OCI-M2 (cell line): ENCODE data around the gene IFT80.

Experiments
- DNase-seq: peaks from one replicate; lab custom pipeline; 2025; ENCODE audit not compliant: unreplicated experiment; lab: John Stamatoyannopoulos, UW

Gene IFT80

DNA sequence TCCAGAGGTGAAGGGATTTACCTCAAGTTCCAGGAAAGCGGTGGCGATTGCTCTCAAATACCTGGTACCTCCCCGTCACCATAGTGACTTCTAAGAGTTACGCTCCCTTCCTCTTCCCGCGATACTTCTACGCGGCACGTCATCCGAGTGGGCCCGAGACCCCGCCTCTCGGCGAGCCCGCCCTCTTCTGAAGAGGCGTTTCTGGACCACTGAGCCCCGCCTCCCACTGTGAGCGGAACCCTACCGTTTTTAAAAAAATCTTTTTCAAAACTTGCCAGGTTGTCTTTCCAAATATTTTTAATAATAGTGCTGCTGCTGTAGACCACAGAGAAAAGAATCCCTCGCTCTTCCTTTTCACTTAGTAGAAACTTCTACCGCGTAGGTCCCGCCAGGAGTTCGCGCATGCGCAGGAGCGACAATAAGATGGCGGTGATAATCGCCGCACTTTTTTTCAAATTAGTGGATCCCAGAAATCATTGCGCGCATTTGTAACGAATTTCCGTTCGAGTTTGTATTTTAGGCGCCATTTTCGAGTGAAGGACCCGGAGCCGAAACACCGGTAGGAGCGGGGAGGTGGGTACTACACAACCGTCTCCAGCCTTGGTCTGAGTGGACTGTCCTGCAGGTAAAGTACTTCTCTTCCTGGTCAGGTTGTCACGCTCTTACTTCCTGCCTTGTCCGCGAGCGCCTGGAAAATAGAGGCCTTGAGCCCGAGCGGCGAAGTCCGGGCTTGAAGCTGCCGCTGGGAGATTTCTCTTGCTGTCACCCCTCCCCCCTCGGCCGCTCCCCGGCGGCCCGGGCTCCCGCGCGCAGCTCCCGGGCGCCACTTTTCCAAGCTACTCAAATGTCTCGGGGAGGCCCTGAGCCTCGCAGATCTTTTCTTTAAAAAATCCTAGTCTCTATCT is at the start of gene IFT80, which contains the start of gene SMC4:
TSS of gene IFT80 (minus strand) at position 101 of the 905 bp plus-strand sequence. CDS start 14,625 bp downstream, outside the sequence.
TSS of gene SMC4 (plus strand) at position 526 of the 905 bp plus-strand sequence. CDS start 1,177 bp downstream, outside the sequence.
- DNase-seq = peak; percentile 62

DNA sequence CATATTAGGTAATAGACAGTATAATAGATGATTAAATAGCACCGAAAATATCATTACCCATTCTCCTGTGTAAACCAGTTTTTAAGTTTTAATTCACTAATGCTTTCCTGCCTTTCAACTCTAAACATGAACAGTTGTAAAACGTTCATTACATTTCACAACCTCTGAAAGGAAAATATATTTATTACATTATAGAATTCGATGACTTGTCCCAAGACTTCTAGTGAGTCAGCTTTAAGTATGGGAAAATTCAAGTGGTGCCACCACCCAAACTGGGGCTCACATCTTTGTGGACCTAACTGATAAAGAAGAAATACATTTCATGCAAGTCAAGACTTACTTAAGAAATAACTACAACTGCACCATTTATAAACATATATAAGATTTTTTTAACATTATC is 48.5 kb upstream of the IFT80 start:
- no peak for DNase-seq

DNA sequence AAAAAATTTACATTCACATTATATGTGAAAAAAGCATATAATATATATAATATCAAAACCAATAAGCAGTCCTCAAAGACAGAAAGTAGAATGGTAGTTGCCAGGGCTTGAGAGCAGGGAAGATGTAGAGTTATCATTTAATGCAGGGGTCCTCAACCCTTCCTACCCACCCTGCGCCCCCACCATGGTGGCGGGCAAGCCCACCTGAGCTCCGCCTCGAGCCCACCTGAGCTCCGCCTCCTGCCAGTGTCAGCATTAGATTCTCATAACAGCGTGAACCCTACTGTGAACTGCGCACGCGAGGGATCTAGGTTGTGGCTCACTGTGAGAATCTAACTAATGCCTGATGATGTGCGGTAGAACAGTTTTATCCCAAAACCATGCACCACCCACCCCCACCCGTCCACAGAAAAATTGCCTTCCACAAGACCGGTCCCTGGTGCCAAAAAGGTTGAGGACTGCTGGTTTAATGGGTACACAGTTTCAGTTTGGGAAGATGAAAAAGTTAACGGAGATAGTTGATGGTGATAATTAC is 47.6 kb upstream of the IFT80 start:
- DNase-seq = no peak

- no peak for DNase-seq
These were observed 46.8 kb upstream of the IFT80 start for GRCh38 chr3:160445854-160446253.

DNA sequence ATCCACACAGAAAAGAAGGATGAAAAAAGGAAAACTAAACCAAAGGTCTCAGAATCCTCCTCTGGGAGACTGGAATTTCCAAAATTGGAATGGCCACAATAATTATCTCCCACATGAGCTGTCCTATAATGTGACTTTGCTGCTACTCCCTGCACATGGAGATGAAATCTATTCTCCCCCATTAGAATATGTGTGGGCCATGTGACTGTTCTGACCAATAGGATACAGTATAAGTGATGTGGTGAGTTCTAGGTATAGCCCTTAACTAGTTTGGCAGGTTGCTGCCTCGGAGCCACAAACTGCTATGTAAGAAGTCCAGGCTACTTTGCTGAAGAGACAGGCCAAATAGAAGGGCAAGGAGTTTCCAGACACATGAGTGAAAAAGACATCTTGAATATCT is 45.4 kb upstream of the IFT80 start:
- no peak for DNase-seq

DNA sequence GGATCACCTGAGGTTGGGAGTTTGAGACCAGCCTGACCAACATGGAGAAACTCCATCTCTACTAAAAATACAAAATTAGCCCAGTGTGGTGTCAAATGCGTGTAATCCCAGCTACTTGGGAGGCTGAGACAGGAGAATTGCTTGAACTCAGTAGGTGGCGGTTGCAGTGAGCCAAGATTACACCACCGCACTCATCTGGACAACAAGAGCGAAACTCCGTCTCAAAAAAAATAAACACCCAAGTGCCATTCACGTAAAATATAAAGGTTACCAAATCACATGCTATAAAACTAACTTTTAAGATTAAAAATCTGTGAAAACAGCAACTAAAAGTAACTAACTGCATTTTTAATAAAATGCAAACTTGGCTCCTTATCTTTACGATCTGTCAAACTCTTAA is 41.7 kb upstream of the IFT80 start:
- DNase-seq = no peak

DNA sequence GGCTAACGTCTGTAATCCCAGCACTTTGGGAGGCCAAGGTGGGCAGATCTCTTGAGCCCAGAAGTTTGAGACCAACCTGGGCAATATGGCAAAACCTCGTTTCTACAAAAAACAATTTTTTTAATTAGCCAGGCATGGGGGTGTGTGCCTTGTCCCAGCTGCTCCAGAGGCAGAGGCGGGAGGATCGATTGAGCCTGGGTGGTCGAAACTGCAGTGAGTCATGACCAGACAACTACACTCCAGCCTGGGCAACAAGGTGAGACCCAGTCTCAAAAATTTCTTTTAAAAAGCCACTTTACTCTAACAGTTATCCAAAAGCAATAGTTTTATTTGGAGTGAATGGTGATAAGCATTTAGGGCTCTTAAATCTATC is 38.0 kb upstream of the IFT80 start:
- DNase-seq = no peak

GRCh38 chr3:160435747-160436146 is 36.7 kb upstream of the IFT80 start:
- DNase-seq = no peak

DNA sequence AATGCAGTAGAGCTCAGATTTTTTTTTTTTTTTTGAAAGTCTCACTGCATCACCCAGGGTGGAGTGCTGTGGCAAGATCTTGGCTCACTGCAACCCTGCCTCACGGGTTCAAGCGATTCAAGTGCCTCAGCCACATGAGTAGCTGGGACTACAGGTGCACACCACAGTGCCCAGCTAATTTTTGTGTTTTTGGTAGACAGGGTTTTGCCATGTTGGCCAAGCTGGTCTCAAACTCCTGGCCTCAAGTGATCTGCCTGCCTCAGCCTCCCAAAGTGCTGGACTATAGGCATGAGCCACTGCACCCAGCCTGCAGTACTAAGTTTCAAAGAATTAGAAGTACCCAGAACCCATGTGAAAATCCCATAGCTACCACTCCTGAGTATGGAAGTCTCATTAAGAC is 36.1 kb upstream of the IFT80 start:
- no peak for DNase-seq

DNA sequence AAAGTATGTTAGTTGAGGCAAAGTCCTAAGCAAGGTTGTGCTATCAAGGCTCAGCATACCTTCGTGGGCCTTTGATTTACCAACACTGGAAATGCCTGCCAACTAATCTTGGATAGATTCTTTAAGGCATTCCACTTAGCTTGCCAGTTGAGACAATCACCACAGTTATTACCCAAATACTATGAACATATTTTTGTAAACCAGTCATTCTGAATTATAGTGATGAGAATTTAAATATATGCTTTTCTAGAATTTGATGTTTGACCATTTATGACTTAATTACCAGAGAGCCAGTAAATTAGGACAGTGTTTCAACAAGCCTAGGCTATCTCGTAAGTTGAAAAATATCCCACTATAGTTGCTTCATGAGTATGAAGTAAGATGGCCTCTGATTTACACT is 35.0 kb upstream of the IFT80 start:
- DNase-seq = no peak

DNA sequence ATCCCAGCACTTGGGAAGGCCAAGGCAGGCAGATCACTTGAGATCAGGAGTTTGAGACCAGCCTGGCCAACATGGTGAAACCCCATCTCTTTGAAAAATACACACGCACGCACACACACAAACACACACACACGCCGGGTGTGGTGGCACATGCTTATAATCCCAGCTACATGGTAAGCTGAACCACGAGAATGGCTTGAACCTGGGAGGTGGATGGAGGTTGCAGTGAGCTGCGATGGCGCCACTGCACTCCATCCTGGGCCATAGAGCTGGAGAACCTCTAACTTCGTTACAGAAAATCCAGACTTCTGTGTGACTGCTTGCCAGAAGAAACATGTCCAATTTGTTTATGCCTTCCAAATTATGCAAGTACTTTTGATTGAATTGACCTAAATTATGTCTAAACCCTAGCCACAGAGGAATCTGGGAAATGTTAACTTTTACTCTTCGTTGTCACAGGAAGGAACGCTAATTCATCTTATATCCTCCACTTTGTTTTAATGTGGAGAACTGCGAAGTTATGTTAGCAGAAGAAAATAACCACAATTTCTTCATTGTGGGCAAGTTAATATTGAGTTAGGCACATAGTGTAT is 28.9 kb upstream of the IFT80 start:
- no peak for DNase-seq

- DNase-seq = no peak
These were observed 18.3 kb upstream of the IFT80 start for GRCh38 chr3:160417311-160417710.

GRCh38 chr3:160413613-160414248 is 14.7 kb upstream of the IFT80 start:
- peak; percentile 28 for DNase-seq

GRCh38 chr3:160412477-160412876 is 13.5 kb upstream of the IFT80 start:
- DNase-seq = no peak

GRCh38 chr3:160409812-160410610 is 11.0 kb upstream of the IFT80 start:
- no peak for DNase-seq

DNA sequence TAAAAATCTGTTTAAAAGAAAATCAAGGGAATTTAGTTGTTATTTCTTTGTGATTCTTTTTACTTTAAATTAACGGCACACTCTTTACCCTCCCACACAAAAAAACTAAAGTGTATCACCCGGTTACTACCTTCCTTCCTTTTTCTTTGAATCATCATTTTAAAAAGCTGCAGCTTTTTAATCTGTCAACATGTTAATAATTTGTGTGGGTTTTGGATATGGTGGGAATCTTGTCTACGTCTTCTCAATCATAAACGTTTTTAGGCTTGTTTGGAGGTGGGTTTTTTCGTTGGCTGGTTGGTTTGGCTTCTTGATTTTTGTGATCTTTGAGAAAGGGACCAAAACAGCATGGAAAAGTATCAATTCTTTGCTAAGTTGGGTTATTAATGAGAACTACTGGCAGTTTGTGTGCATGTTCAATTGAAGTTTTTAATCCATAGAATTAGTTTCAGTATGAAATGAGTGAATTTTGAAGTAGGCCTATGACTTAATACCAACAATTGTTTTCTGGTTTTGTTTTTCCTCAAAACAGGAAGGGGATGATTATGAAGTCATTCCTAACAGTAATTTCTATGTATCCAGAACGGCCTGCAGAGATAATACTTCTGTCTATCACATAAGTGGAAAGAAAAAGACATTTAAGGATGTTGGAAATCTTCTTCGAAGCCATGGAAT is 4.9 kb upstream of the IFT80 start:
- DNase-seq = no peak

DNA sequence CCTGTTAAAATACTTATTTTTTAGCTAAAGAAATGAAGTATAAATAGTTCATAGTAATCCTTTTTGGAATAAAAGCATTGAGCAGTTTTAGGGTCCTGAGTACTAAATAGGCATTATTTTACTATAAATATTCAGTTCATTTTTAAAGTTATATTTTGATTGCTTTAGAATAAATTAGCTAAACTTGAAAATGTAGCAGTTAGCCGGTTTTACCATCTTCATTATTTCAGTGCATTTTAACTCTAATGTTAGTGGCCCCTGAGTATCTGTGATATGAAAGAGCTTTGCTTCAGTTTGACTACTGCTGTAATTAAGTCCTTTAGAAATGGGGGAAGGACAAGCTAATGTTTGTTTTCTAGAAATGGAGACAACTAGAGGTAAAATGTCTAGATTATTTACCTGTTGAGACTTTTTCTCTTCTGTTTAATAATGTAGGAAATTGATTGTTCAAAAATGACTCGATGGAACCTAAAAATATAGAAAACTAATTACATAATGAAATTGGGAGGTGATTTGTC is 4.1 kb upstream of the IFT80 start:
- DNase-seq = no peak

DNA sequence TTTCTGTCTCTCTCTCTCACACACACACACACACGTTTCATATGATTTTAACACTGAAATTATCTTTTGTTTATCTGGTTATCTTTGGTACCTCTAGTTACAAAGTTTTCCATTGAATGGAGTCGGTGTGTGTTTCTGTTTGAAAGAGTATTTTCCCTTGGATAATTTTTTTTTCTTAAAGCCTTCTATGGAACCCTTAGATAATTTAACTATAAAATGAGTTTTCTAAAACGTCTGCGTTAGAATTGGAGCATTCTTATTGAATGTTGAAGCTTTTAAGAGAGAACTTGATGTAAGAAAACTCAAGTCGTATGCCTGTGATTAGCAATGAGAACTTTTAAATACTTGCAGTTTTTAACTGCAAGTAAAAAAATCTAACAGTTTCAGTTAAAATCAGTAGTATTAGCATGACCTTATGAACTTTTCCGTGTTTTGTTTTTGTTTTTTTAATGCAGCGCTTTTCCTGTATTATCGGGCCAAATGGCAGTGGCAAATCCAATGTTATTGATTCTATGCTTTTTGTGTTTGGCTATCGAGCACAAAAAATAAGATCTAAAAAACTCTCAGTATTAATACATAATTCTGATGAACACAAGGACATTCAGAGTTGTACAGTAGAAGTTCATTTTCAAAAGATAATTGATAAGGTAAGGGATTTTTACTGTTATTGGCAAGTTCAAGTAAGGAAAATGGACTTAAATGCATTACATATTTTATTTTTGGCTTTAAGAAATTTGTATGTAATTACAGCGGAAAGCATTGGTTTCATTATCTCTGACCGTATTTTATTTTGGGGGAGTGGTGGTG is 3.4 kb upstream of the IFT80 start:
- DNase-seq = no peak
